ENCODE data around the gene NETO2. TPM values are rescaled to one million over a fixed set of nuclear protein-coding genes. Genes with fewer than 3 reads are reported as not detected.

The NETO2 gene
- total and polyA plus RNA-seq, 4 donors = 0.20 to 1.6 (median 0.37) TPM

- 89% methylated on average over 8 of the region's 8 CpGs for WGBS
Measured at GRCh38 chr16:47035436-47035835, 108.3 kb downstream of the NETO2 start.

More at GRCh38 chr16:47035436-47035835, 108.3 kb downstream of the NETO2 start:
- H3K9me3 ChIP-seq (ENCODE audit: control insufficient read depth in 4 of 4, low read length in 3 of 4) = no peaks in the 10 kb centered on the region
- no peak overlapping the region for H3K4me3 ChIP-seq (ENCODE audit: low read depth in 1 of 3, low read length in 3 of 3)
- H3K27ac ChIP-seq (ENCODE audit: low read depth in 1 of 2, low read length in 2 of 2) = no peak overlapping the region
- H3K9ac ChIP-seq (ENCODE audit: low read depth in 1 of 2, low read length in 2 of 2) = no peak overlapping the region
- TF ChIP-seq RAD21 (IDR thresholded peaks at IDR 0.05) (no peak), RXRA (IDR thresholded peaks at IDR 0.05) (no peak), MAX (IDR thresholded peaks at IDR 0.05) (no peak), NR2F2 (IDR thresholded peaks at IDR 0.05) (no peak), CTCF (IDR thresholded peaks at IDR 0.05; ENCODE audit: low read depth, low read length, missing input control) (no peak), GABPA (IDR thresholded peaks at IDR 0.05 in 1 of 2, conservative IDR thresholded peaks at IDR 0.05 in 1 of 2) (no peak), JUND (IDR thresholded peaks at IDR 0.05) (no peak), HNF4A (conservative IDR thresholded peaks at IDR 0.05) (no peak), ATF3 (IDR thresholded peaks at IDR 0.05) (no peak), HNF4G (IDR thresholded peaks at IDR 0.05) (no peak), YY1 (IDR thresholded peaks at IDR 0.05) (no peak), TAF1 (conservative IDR thresholded peaks at IDR 0.05) (no peak), SP1 (IDR thresholded peaks at IDR 0.05) (no peak), EGR1 (IDR thresholded peaks at IDR 0.05; ENCODE audit: low read depth in 2 of 2) (no peak), FOXA1 (IDR thresholded peaks at IDR 0.05) (no peak), FOXA2 (IDR thresholded peaks at IDR 0.05) (no peak)
- TF ChIP-seq, protein P1, sequence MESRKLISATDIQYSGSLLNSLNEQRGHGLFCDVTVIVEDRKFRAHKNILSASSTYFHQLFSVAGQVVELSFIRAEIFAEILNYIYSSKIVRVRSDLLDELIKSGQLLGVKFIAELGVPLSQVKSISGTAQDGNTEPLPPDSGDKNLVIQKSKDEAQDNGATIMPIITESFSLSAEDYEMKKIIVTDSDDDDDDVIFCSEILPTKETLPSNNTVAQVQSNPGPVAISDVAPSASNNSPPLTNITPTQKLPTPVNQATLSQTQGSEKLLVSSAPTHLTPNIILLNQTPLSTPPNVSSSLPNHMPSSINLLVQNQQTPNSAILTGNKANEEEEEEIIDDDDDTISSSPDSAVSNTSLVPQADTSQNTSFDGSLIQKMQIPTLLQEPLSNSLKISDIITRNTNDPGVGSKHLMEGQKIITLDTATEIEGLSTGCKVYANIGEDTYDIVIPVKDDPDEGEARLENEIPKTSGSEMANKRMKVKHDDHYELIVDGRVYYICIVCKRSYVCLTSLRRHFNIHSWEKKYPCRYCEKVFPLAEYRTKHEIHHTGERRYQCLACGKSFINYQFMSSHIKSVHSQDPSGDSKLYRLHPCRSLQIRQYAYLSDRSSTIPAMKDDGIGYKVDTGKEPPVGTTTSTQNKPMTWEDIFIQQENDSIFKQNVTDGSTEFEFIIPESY (IDR thresholded peaks at IDR 0.05) = no peak
- TF ChIP-seq, protein P2, sequence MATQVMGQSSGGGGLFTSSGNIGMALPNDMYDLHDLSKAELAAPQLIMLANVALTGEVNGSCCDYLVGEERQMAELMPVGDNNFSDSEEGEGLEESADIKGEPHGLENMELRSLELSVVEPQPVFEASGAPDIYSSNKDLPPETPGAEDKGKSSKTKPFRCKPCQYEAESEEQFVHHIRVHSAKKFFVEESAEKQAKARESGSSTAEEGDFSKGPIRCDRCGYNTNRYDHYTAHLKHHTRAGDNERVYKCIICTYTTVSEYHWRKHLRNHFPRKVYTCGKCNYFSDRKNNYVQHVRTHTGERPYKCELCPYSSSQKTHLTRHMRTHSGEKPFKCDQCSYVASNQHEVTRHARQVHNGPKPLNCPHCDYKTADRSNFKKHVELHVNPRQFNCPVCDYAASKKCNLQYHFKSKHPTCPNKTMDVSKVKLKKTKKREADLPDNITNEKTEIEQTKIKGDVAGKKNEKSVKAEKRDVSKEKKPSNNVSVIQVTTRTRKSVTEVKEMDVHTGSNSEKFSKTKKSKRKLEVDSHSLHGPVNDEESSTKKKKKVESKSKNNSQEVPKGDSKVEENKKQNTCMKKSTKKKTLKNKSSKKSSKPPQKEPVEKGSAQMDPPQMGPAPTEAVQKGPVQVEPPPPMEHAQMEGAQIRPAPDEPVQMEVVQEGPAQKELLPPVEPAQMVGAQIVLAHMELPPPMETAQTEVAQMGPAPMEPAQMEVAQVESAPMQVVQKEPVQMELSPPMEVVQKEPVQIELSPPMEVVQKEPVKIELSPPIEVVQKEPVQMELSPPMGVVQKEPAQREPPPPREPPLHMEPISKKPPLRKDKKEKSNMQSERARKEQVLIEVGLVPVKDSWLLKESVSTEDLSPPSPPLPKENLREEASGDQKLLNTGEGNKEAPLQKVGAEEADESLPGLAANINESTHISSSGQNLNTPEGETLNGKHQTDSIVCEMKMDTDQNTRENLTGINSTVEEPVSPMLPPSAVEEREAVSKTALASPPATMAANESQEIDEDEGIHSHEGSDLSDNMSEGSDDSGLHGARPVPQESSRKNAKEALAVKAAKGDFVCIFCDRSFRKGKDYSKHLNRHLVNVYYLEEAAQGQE (IDR thresholded peaks at IDR 0.05) = no peak
- no peak for DNase-seq (ENCODE audit: low spot score)
- H3K4me1 ChIP-seq (ENCODE audit: control insufficient read depth in 4 of 4, insufficient read depth in 4 of 4, low read length in 3 of 4) = peaks cover 0 to 8% (median 2%) of the 10 kb centered on the region in 4 donors
- no peaks in the 10 kb centered on the region for H3K36me3 ChIP-seq (ENCODE audit: control insufficient read depth in 4 of 4, insufficient read depth in 3 of 4, low read depth in 1 of 4, low read length in 3 of 4)
- H3K27me3 ChIP-seq (ENCODE audit: control insufficient read depth in 4 of 4, insufficient read depth in 4 of 4, low read length in 3 of 4) = no peaks in the 10 kb centered on the region
